ENCODE results near the gene RAC3. TPM values are rescaled to one million over a fixed set of nuclear protein-coding genes. Genes with fewer than 3 reads are reported as not detected.

The RAC3 gene
- total RNA-seq, 1 experiment from 2014 or later = 120 TPM

GRCh38 chr17:82080048-82080788 is 48.7 kb downstream of the RAC3 start:
- intact Hi-C loops (cut with micrococcal nuclease) = no loop called here
- peaks cover 52 to 60% of the 10 kb centered on the region in 2 experiments for H3K36me3 ChIP-seq (ENCODE audit: control insufficient read depth in 1 of 2, insufficient read depth in 2 of 2, low read length in 2 of 2)
- POLR2A ChIA-PET = interaction anchor here (1.4 kb wide), 1 partner anchor 50 kb away, joined by 3 read pairs; no protein-coding TSS in a partner anchor
- H3K27ac ChIP-seq (ENCODE audit: low read depth, low read length) = no peak overlapping the region; the same call in 1 of the 2 replicates
- H3K4me3 ChIP-seq (replicated peaks in 1 of 2; ENCODE audit: low read depth in 1 of 2, low read length in 2 of 2) = no peak overlapping the region
- no peak for TF ChIP-seq YY1 (IDR thresholded peaks at IDR 0.05; ENCODE audit: extremely low read depth, insufficient replicate concordance, low read depth, low read length)
- TF ChIP-seq EZH2 (IDR thresholded peaks at IDR 0.05) = no peak
- TF ChIP-seq REST (IDR thresholded peaks at IDR 0.05; ENCODE audit: low read depth) = no peak
- TF ChIP-seq EZH2phosphoT487 (IDR thresholded peaks at IDR 0.05; ENCODE audit: borderline replicate concordance) = no peak
- TF ChIP-seq SP1 (IDR thresholded peaks at IDR 0.05; ENCODE audit: low read depth) = no peak
- TF ChIP-seq ELF1 (IDR thresholded peaks at IDR 0.05; ENCODE audit: borderline replicate concordance, low read depth) = no peak
- TF ChIP-seq ATF3 (IDR thresholded peaks at IDR 0.05) = no peak
- no peak for TF ChIP-seq ZFX (IDR thresholded peaks at IDR 0.05)
- TF ChIP-seq EGR1 (IDR thresholded peaks at IDR 0.05; ENCODE audit: low read depth) = no peak
- no peak for TF ChIP-seq SRF (IDR thresholded peaks at IDR 0.05; ENCODE audit: low read depth)
- TF ChIP-seq ZBTB33 (IDR thresholded peaks at IDR 0.05; ENCODE audit: extremely low read depth, insufficient replicate concordance, low read length) = no peak
- no peak for TF ChIP-seq RAD21 (IDR thresholded peaks at IDR 0.05; ENCODE audit: low read depth)
- no peak for TF ChIP-seq CBX3 (IDR thresholded peaks at IDR 0.05; ENCODE audit: low read depth)
- TF ChIP-seq JUND (IDR thresholded peaks at IDR 0.05) = no peak
- H3K9ac ChIP-seq (ENCODE audit: low read length) = no peak overlapping the region
- CTCF ChIA-PET = no interaction called here
- H3K9me2 ChIP-seq (ENCODE audit: insufficient read depth) = no peaks in the 10 kb centered on the region
- H3K9me3 ChIP-seq (ENCODE audit: control insufficient read depth in 1 of 2, insufficient read depth in 1 of 2, low read depth in 1 of 2, low read length in 2 of 2) = no peaks in the 10 kb centered on the region
- H3K79me2 ChIP-seq (ENCODE audit: insufficient read depth, low read length) = peaks cover 10% of the 10 kb centered on the region; the same call in 1 of the 2 replicates
- H4K20me1 ChIP-seq (ENCODE audit: insufficient read depth) = peaks cover 9% of the 10 kb centered on the region; the same call in 1 of the 2 replicates
- RAD21 ChIA-PET (ENCODE audit: low non-redundant PET in 1 of 2, low total read pairs in 2 of 2, uncharacterized antibody in 2 of 2, unreplicated experiment in 2 of 2) = no interaction called here
- DNase-seq (ENCODE audit: low read depth, low spot score) (no peak), ATAC-seq (no peak)
- H3K4me2 ChIP-seq (ENCODE audit: low read length) = no peak overlapping the region
- no peaks in the 10 kb centered on the region for H3K27me3 ChIP-seq (ENCODE audit: insufficient read depth, low read length)
- no TSS peak for BruUV-seq (replicated peaks)
- no peak overlapping the region for H2AFZ ChIP-seq (ENCODE audit: low read depth, low read length, poor library complexity, severe bottlenecking)
- H3K4me1 ChIP-seq (ENCODE audit: control insufficient read depth in 1 of 2, insufficient read depth in 2 of 2, low read length in 2 of 2) = no peaks in the 10 kb centered on the region
